A673 (cell line): ENCODE results near the gene TMEM165.

Source experiments
- CTCF ChIP-seq: fragments of 300-800, 200-600 bp; sonication (generic); conservative IDR thresholded peaks from 2 replicates; pipeline ENCODE4 v1.5.1; 2017; ENCODE audit warnings: low read depth, mild to moderate bottlenecking, antibody characterized with exemption, low read length, moderate library complexity, mixed read lengths
- EZH2 ChIP-seq: fragments of 200-600 bp; sonication (generic); IDR thresholded peaks from 2 replicates; pipeline ENCODE4 v1.6.1; 2017; ENCODE audit warnings: borderline replicate concordance, low read depth, mild to moderate bottlenecking, mixed read lengths, antibody characterized with exemption, low read length; ENCODE audit not compliant: poor library complexity, severe bottlenecking

- no peak for TF ChIP-seq CTCF
- no peak for TF ChIP-seq EZH2
Measured at GRCh38 chr4:55396308-55397125, 760 bp downstream of the TMEM165 start.
